Smooth muscle cell (in vitro differentiated cells): ENCODE data around the gene SERPINE2. TPM values are rescaled to one million over a fixed set of nuclear protein-coding genes. Genes with fewer than 3 reads are reported as not detected.

Source experiments
- DNase-seq: peaks from one replicate; lab custom pipeline; 2025; ENCODE audit not compliant: unreplicated experiment; lab: John Stamatoyannopoulos, UW
- H2AFZ ChIP-seq: fragments of 200-600 bp; sonication (generic); 2 replicates; pipeline ENCODE4 v1.6.0; 2016; ENCODE audit warnings: antibody characterized with exemption, low read depth, mild to moderate bottlenecking
- H3F3A ChIP-seq: fragments of 200-600 bp; sonication (generic); 2 replicates; pipeline ENCODE4 v1.6.0; 2017; ENCODE audit warnings: antibody characterized with exemption, low read depth
- H3K27ac ChIP-seq: fragments of 200-600 bp; sonication (generic); 2 replicates; pipeline ENCODE4 v1.5.1; 2016; ENCODE audit warnings: low read depth, mild to moderate bottlenecking
- H3K27me3 ChIP-seq: fragments of 200-600 bp; sonication (generic); 2 replicates; pipeline ENCODE4 v1.6.1; 2016; ENCODE audit warnings: low read depth, mild to moderate bottlenecking
- H3K36me3 ChIP-seq: fragments of 200-600 bp; sonication (generic); 2 replicates; pipeline ENCODE4 v1.5.1; 2016; ENCODE audit warnings: low read depth
- H3K4me1 ChIP-seq: fragments of 200-600 bp; sonication (generic); 2 replicates; pipeline ENCODE4 v1.5.1; 2016; ENCODE audit warnings: low read depth
- H3K4me2 ChIP-seq: fragments of 200-600 bp; sonication (generic); 2 replicates; pipeline ENCODE4 v1.6.0; 2016; ENCODE audit warnings: mild to moderate bottlenecking
- H3K4me3 ChIP-seq: fragments of 200-600 bp; sonication (generic); 2 replicates; pipeline ENCODE4 v1.5.1; 2016; ENCODE audit warnings: mild to moderate bottlenecking
- H3K79me2 ChIP-seq: fragments of 200-600 bp; sonication (generic); 2 replicates; pipeline ENCODE4 v1.6.0; 2016; ENCODE audit warnings: low read depth, mild to moderate bottlenecking
- H3K9ac ChIP-seq: fragments of 200-600 bp; sonication (generic); 2 replicates; pipeline ENCODE4 v1.6.0; 2016; ENCODE audit warnings: low read depth
- H3K9me3 ChIP-seq: fragments of 200-600 bp; sonication (generic); replicated peaks from 2 replicates; pipeline ENCODE4 v1.5.1; 2016; ENCODE audit warnings: low read depth
- H4K20me1 ChIP-seq: fragments of 200-600 bp; sonication (generic); 2 replicates; pipeline ENCODE4 v1.6.0; 2016; ENCODE audit warnings: low read depth
- WGBS: methylation state at CpG from one replicate; pipeline ENCODE4 v1.1.7; 2016; ENCODE audit warnings: low lambda C conversion rate; 5-methylcytosine and 5-hydroxymethylcytosine counted together
- polyA plus RNA-seq: library from polyadenylated mRNA; unstranded; fragments of >200 nt; fragmentation: Nextera tagmentation; extraction: Ambion mirVana; gene quantifications from 2 replicates; pipeline ENCODE4 v1.2.1, GENCODE V29; 2016
- total RNA-seq: library from RNA; depleted of rRNA; stranded (reverse); fragments of >200 nt; gene quantifications from 2 replicates; pipeline ENCODE4 v1.2.3, GENCODE V29; 2014
- TF ChIP-seq, protein P1 (sequence below): fragments of 200-600 bp; sonication (generic); IDR thresholded peaks from 2 replicates; pipeline ENCODE4 v1.5.1; 2017; ENCODE audit warnings: borderline replicate concordance, mild to moderate bottlenecking, antibody characterized with exemption; ENCODE audit not compliant: insufficient read depth, poor library complexity, severe bottlenecking

Gene SERPINE2
- total and polyA plus RNA-seq, 2 experiments from 2014 or later, result 2,183 to 3,094 TPM

DNA sequence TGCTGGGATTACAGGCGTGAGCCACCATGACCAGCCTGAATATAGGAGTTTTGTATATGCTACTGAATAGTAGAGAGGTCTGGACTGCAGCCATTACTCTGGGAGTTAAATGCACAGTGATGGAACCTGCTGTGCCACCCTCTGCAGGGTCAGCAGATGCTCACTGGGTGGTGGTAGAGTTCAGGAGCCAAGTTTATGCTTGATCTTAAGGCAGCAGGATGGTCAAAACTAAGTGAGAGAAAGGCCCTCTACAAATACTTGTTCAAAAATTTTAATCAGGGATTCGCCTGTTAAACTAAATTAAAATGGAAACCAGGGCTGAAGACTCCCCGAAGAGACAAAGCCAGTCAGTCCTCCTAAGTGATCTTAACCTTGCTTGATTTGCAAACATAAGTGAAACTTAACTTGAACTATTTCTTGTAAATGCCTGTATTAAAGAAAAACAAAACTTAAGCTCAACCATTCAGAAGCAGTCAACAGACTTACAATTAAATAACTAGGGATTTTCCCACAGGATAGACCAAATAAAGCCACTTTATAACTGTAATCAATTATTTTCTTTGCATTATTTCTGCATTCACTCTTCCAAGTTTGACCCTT, 89.7 kb downstream of the SERPINE2 start:
- WGBS, result 77% methylated on average over 3 of the region's 3 CpGs
- Histone ChIP-seq H3K4me1 (peaks cover 22% of the 10 kb centered on the region), H3K4me2 (no peak overlapping the region)

DNA sequence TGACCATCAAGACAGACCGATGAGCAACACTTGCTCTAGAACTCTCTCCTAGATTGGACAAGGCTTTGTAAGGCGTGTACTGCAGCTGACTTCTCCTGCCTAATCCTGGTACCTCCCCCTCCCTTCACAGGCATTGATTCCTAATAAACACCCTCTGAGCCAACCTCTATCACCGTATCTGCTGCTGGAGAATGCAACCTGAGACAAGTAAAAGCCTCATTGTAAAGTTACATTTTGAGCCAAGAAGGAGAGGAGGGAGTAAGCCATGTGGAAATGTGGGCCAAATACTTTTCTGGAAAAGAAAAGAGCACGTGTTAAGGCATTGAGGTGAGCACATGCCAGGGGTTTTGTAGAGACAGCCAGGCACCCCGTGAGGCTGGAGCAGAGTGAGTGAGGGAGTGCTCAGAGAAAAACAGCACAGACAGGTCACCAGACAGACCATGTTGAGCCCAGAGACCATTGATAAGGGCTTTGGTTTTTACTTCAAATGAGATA, 91.3 kb downstream of the SERPINE2 start:
- 42% methylated on average over 5 of the region's 5 CpGs for WGBS
- Histone ChIP-seq H3K79me2 (peaks cover 15% of the 10 kb centered on the region), H3K4me1 (peaks cover 26% of the 10 kb centered on the region), H3K36me3 (no peaks in the 10 kb centered on the region), H3K27me3 (no peaks in the 10 kb centered on the region), H3K9ac (no peak overlapping the region), H3K4me3 (no peak overlapping the region), H4K20me1 (peaks cover 10% of the 10 kb centered on the region), H2AFZ (no peak overlapping the region), H3K9me3 (no peaks in the 10 kb centered on the region), H3F3A (peaks cover 3% of the 10 kb centered on the region), H3K4me2 (no peak overlapping the region), H3K27ac (no peak overlapping the region)
- no peak for DNase-seq
- TF ChIP-seq, protein P1, sequence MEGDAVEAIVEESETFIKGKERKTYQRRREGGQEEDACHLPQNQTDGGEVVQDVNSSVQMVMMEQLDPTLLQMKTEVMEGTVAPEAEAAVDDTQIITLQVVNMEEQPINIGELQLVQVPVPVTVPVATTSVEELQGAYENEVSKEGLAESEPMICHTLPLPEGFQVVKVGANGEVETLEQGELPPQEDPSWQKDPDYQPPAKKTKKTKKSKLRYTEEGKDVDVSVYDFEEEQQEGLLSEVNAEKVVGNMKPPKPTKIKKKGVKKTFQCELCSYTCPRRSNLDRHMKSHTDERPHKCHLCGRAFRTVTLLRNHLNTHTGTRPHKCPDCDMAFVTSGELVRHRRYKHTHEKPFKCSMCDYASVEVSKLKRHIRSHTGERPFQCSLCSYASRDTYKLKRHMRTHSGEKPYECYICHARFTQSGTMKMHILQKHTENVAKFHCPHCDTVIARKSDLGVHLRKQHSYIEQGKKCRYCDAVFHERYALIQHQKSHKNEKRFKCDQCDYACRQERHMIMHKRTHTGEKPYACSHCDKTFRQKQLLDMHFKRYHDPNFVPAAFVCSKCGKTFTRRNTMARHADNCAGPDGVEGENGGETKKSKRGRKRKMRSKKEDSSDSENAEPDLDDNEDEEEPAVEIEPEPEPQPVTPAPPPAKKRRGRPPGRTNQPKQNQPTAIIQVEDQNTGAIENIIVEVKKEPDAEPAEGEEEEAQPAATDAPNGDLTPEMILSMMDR, result no peak

More for the DNA sequence above, 89.7 kb downstream of the SERPINE2 start:
- no peak overlapping the region for H3K27ac ChIP-seq
- peaks cover 9% of the 10 kb centered on the region for H3K79me2 ChIP-seq
- no peak overlapping the region for H3K4me3 ChIP-seq
- no peaks in the 10 kb centered on the region for H3K36me3 ChIP-seq
- H2AFZ ChIP-seq, result no peak overlapping the region
- H3F3A ChIP-seq, result no peaks in the 10 kb centered on the region
- no peak overlapping the region for H3K9ac ChIP-seq
- H4K20me1 ChIP-seq, result no peaks in the 10 kb centered on the region
- H3K27me3 ChIP-seq, result no peaks in the 10 kb centered on the region
- TF ChIP-seq, protein P1, result no peak
- no peaks in the 10 kb centered on the region for H3K9me3 ChIP-seq
- no peak for DNase-seq

DNA sequence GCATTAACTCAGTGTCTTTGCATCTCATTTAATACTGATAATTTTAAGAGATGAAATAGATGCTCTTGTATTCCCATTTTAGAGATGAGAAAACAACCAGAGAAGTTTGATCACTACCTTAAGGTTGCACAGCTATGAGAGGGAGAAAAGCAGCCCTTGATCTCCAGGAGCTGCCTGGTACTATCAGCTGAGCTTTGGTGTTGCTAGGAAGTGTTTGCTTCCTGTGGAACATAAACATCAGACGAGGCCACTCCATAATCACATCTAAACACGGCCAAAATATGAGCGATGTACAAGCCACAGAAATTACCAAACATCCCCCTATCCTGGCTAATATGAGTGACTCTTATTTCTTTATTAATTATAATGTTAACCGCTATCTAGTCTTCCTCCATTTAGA, 93.3 kb downstream of the SERPINE2 start:
- WGBS, result 58% methylated on average over 4 of the region's 4 CpGs
- peak overlapping the region; percentile 84 for H3K4me3 ChIP-seq

More for the DNA sequence above, 93.3 kb downstream of the SERPINE2 start:
- DNase-seq, result no peak
- Histone ChIP-seq H3K9me3 (no peaks in the 10 kb centered on the region), H3K4me2 (peak overlapping the region; percentile 97), H3K36me3 (no peaks in the 10 kb centered on the region), H3K4me1 (peaks cover 20% of the 10 kb centered on the region), H4K20me1 (peaks cover 24% of the 10 kb centered on the region), H3K79me2 (peaks cover 32% of the 10 kb centered on the region), H3K27ac (no peak overlapping the region), H3K9ac (no peak overlapping the region), H3K27me3 (no peaks in the 10 kb centered on the region), H3F3A (peaks cover 3% of the 10 kb centered on the region), H2AFZ (peak overlapping the region; percentile 78)
- TF ChIP-seq, protein P1, result no peak
